Panc1 (cell line): ENCODE results near the gene GCNA. TPM values are rescaled to one million over a fixed set of nuclear protein-coding genes. Genes with fewer than 3 reads are reported as not detected.

Experiments
- ATAC-seq: fragments of 200-7000 bp; cut with Tn5 transposase; 2 replicates; pipeline ENCODE4 v1.9.1; 2020; ENCODE audit warnings: mild to moderate bottlenecking, moderate library complexity
- BruUV-seq: library from RNA; stranded (reverse); fragments of 400-500 nt; replicated peaks from 2 replicates; lab custom pipeline; 2021; lab: Mats Ljungman, UMichigan
- CTCF ChIA-PET: fragments of 300-600 bp; sonication (Branson Sonifier 250); formaldehyde crosslinking; loops from one replicate; lab custom pipeline; 2022; ENCODE audit warnings: antibody characterized with exemption; lab: Charles Lee
- POLR2A ChIA-PET: fragments of 300-600 bp; sonication (Branson Sonifier 250); formaldehyde crosslinking; loops from one replicate; lab custom pipeline; 2022; ENCODE audit warnings: antibody characterized with exemption; lab: Charles Lee
- DNase-seq: peaks from one replicate; pipeline ENCODE4 v3.0.0-alpha.2; 2010; ENCODE audit warnings: low read depth, low spot score
- H3K27ac ChIP-seq: 2 replicates; pipeline ENCODE4 v1.5.1; 2011; ENCODE audit warnings: mild to moderate bottlenecking, low read length, inconsistent platforms
- H3K27me3 ChIP-seq: fragments of 200-500 bp; sonication (Bioruptor generic); 2 replicates; pipeline ENCODE4 v1.6.0; 2014; ENCODE audit warnings: low read length, inconsistent platforms; ENCODE audit not compliant: control insufficient read depth, insufficient read depth
- H3K36me3 ChIP-seq: fragments of 200-500 bp; sonication (Bioruptor generic); 2 replicates; pipeline ENCODE4 v1.5.1; 2014; ENCODE audit warnings: inconsistent platforms, mild to moderate bottlenecking, low read length, moderate library complexity; ENCODE audit not compliant: control insufficient read depth, insufficient read depth
- H3K4me1 ChIP-seq: 2 replicates; pipeline ENCODE4 v1.5.1; 2011; ENCODE audit warnings: inconsistent platforms, mild to moderate bottlenecking, low read length, moderate library complexity; ENCODE audit not compliant: control insufficient read depth, insufficient read depth
- H3K4me3 ChIP-seq, 2 experiments: 2 replicates each; pipeline ENCODE4 v1.5.1; 2011 to 2012; ENCODE audit warnings: low read depth in 2 of 2, low read length in 2 of 2, mild to moderate bottlenecking in 2 of 2, inconsistent platforms in 1 of 2, moderate library complexity in 1 of 2
- H3K9me3 ChIP-seq: fragments of 200-500 bp; sonication (Bioruptor generic); 2 replicates; pipeline ENCODE4 v1.5.1; 2014; ENCODE audit warnings: low read depth, mild to moderate bottlenecking, inconsistent platforms, low read length, moderate library complexity; ENCODE audit not compliant: control insufficient read depth, insufficient read depth
- POLR2AphosphoS5 ChIP-seq: IDR thresholded peaks from 2 replicates; pipeline ENCODE4 v1.6.1; 2012; ENCODE audit warnings: mild to moderate bottlenecking, low read depth, low read length, moderate library complexity
- SIN3A ChIP-seq: IDR thresholded peaks from 2 replicates; pipeline ENCODE4 v1.6.1; 2012; ENCODE audit warnings: low read depth, mild to moderate bottlenecking, low read length, moderate library complexity, borderline replicate concordance; ENCODE audit not compliant: insufficient read depth
- TCF7L2 ChIP-seq: IDR thresholded peaks from 2 replicates; pipeline ENCODE4 v1.6.1; 2011; ENCODE audit warnings: mild to moderate bottlenecking, low read depth, low read length, inconsistent platforms
- in situ Hi-C: cut with HindIII; loops from 2 replicates; pipeline ENCODE4 v1.10.0; 2016; ENCODE audit warnings: low sequenced_read_pairs, low pct_unique_long_range_greater_than_20kb
- intact Hi-C: fragments of 100-400 bp; cut with micrococcal nuclease; formaldehyde crosslinking; loops from one replicate; pipeline ENCODE4 v1.10.0; 2022; ENCODE audit not compliant: unreplicated experiment
- total RNA-seq: library from RNA; stranded (reverse); gene quantifications from one replicate; pipeline ENCODE4 v1.2.1, GENCODE V29; 2021; ENCODE audit not compliant: unreplicated experiment
- TF ChIP-seq, protein P1 (sequence below), 2 experiments: IDR thresholded peaks; 2 replicates each; pipeline ENCODE4 v1.6.1; 2011 to 2012; ENCODE audit warnings: low read depth in 2 of 2, control low read depth in 1 of 2, low read length in 1 of 2, mild to moderate bottlenecking in 1 of 2, moderate library complexity in 1 of 2; ENCODE audit not compliant: insufficient read depth in 1 of 2
- TF ChIP-seq, protein P2 (sequence below): fragments of 450-650 bp; IDR thresholded peaks from 2 replicates; pipeline ENCODE4 v1.5.1; 2017; ENCODE audit warnings: mild to moderate bottlenecking

GCNA gene
- total RNA-seq, 1 experiment from 2014 or later: 4.0 TPM

- TF ChIP-seq, protein P1, sequence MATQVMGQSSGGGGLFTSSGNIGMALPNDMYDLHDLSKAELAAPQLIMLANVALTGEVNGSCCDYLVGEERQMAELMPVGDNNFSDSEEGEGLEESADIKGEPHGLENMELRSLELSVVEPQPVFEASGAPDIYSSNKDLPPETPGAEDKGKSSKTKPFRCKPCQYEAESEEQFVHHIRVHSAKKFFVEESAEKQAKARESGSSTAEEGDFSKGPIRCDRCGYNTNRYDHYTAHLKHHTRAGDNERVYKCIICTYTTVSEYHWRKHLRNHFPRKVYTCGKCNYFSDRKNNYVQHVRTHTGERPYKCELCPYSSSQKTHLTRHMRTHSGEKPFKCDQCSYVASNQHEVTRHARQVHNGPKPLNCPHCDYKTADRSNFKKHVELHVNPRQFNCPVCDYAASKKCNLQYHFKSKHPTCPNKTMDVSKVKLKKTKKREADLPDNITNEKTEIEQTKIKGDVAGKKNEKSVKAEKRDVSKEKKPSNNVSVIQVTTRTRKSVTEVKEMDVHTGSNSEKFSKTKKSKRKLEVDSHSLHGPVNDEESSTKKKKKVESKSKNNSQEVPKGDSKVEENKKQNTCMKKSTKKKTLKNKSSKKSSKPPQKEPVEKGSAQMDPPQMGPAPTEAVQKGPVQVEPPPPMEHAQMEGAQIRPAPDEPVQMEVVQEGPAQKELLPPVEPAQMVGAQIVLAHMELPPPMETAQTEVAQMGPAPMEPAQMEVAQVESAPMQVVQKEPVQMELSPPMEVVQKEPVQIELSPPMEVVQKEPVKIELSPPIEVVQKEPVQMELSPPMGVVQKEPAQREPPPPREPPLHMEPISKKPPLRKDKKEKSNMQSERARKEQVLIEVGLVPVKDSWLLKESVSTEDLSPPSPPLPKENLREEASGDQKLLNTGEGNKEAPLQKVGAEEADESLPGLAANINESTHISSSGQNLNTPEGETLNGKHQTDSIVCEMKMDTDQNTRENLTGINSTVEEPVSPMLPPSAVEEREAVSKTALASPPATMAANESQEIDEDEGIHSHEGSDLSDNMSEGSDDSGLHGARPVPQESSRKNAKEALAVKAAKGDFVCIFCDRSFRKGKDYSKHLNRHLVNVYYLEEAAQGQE (IDR thresholded peaks at IDR 0.05; ENCODE audit: insufficient read depth in 1 of 2, low read depth in 2 of 2, low read length in 1 of 2): no peak
- no peak for TF ChIP-seq POLR2AphosphoS5
- TF ChIP-seq, protein P2, sequence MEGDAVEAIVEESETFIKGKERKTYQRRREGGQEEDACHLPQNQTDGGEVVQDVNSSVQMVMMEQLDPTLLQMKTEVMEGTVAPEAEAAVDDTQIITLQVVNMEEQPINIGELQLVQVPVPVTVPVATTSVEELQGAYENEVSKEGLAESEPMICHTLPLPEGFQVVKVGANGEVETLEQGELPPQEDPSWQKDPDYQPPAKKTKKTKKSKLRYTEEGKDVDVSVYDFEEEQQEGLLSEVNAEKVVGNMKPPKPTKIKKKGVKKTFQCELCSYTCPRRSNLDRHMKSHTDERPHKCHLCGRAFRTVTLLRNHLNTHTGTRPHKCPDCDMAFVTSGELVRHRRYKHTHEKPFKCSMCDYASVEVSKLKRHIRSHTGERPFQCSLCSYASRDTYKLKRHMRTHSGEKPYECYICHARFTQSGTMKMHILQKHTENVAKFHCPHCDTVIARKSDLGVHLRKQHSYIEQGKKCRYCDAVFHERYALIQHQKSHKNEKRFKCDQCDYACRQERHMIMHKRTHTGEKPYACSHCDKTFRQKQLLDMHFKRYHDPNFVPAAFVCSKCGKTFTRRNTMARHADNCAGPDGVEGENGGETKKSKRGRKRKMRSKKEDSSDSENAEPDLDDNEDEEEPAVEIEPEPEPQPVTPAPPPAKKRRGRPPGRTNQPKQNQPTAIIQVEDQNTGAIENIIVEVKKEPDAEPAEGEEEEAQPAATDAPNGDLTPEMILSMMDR: no peak
- TF ChIP-seq SIN3A: no peak
- no peak for TF ChIP-seq TCF7L2
- Histone ChIP-seq H3K36me3 (no peaks in the 10 kb centered on the region), H3K27me3 (no peaks in the 10 kb centered on the region), H3K27ac (no peak overlapping the region), H3K4me1 (no peaks in the 10 kb centered on the region), H3K9me3 (no peaks in the 10 kb centered on the region), H3K4me3 (no peak overlapping the region)
- ATAC-seq (no peak), DNase-seq (no peak)
- in situ Hi-C loops: no loop called here
- intact Hi-C loops: no loop called here
- ChIA-PET CTCF (no interaction called here), POLR2A (no interaction called here)
- no TSS peak for BruUV-seq
These were observed 58.4 kb downstream of the GCNA start for GRCh38 chrX:71636438-71637252.

DNA sequence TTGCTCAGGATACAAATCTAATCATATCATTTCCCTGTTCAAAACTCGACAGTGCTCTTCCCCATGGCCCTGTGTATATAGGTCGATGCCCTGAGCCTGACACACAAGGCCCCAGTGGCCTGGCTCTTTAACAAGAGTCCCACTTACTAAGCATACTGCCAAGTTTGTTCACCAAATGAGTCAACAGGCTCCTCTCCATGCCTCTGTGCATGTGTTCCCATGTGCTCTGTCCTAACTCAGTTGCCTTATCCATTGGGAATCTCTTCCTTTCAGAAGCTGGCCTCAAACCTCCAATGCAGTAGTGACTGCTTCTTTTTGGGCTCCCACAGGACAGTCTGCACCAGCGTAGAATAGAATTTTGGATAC lies 59.0 kb downstream of the GCNA start:
- peak; percentile 56; the same call in 1 of the 2 replicates for ATAC-seq
- no peaks in the 10 kb centered on the region for H3K27me3 ChIP-seq
- TF ChIP-seq, protein P2: no peak
- TF ChIP-seq TCF7L2: no peak
- TF ChIP-seq, protein P1 (IDR thresholded peaks at IDR 0.05; ENCODE audit: insufficient read depth in 1 of 2, low read depth in 2 of 2, low read length in 1 of 2): no peak
- TF ChIP-seq POLR2AphosphoS5: no peak
- no peak for TF ChIP-seq SIN3A
- CTCF ChIA-PET: no interaction called here
- BruUV-seq: no TSS peak
- H3K4me3 ChIP-seq: no peak overlapping the region
- in situ Hi-C loops: no loop called here
- no peak overlapping the region for H3K27ac ChIP-seq
- POLR2A ChIA-PET: no interaction called here
- H3K4me1 ChIP-seq: no peaks in the 10 kb centered on the region
- H3K9me3 ChIP-seq: no peaks in the 10 kb centered on the region
- intact Hi-C loops: no loop called here
- H3K36me3 ChIP-seq: no peaks in the 10 kb centered on the region
- no peak for DNase-seq
